ENCODE measurements around the gene CYRIA. TPM values are rescaled to one million over a fixed set of nuclear protein-coding genes. Genes with fewer than 3 reads are reported as not detected.

Gene CYRIA
- total and polyA plus RNA-seq, 2 donors (not counting 3 experiments of a cell fraction or from before 2014, with no cell fraction given), result 9.3 to 38.4 TPM

DNA sequence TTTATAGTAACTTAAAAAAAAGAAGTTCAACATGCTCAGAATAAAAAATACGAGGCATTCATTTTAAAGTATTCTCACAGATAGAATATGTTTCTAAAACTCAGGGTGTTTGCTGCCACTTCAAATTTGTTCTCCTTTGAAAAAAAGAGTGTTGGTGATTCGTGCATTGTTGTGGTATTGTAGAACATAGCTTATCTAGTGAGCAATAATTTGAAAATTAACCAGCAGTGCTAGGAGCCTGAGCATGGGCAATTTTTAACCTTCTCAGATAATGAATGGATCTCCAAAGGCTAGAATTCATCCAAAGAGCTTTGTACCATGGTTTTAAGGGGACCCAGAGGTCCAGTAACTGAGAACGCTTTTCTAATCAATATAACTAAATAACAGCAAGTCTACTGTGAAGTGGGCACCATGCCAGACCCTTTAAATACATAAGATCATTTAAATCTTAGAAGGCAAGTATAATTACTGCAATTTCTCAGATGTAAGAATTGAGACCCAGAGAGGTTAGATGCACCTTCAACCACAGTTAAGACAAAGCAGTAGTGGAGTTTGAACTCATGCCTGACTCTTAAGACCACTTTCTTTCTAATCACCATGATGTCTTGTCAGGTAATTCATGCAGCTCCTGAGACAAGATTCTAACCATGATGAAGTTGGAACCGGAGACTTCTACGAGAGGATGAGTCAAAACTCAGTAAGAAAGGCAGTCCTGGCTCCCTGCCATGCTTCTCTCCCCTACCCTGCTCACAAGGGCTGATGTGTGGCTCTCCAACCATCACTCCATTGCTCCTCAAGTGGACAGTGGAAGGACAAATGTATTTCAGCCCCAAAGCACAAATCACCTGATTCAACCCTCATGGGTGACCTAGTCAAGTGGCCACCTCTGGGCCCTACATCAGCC, 3.4 kb downstream of the CYRIA start:
- no TSS peak for BruUV-seq (replicated peaks)
- dilution Hi-C loops (cut with MboI; ENCODE audit: extremely low pct_ligation_motif_present, low sequenced_read_pairs), result no loop called here
- intact Hi-C loops (cut with micrococcal nuclease), result loop anchor here (10.0 kb wide), 1 partner anchor 1093 kb away; the partner anchor contains the start of genes GEN1 and SMC6
- H3K4me1 ChIP-seq (ENCODE audit: control insufficient read depth, extremely low read depth, insufficient read depth, low read length), result peaks cover 36% of the 10 kb centered on the region
- no peaks in the 10 kb centered on the region for H3K9me1 ChIP-seq (replicated peaks; ENCODE audit: control insufficient read depth, extremely low read depth, insufficient read depth, low read length)
- H3K36me3 ChIP-seq (ENCODE audit: control insufficient read depth in 2 of 2, extremely low read depth in 1 of 2, insufficient read depth in 2 of 2, low read length in 2 of 2), result no peaks in the 10 kb centered on the region
- FAIRE-seq (peak; percentile 73), DNase-seq (ENCODE audit: low read depth, low spot score) (peak; percentile 26)
- no peak overlapping the region for H3K4me3 ChIP-seq (replicated peaks in 1 of 3; ENCODE audit: insufficient read depth in 1 of 3, low read depth in 1 of 3, low read length in 3 of 3)
- peaks cover 45% of the 10 kb centered on the region for H3K79me2 ChIP-seq (ENCODE audit: control insufficient read depth, insufficient read depth, low read length)
- ChIA-PET CTCF (interaction anchor here (1.0 to 6.1 kb wide), 4 partner anchors 9 to 56 kb away, joined by 3 to 48 read pairs (median 4); no protein-coding TSS in a partner anchor), POLR2A (no interaction called here)
- no peak overlapping the region for H2AFZ ChIP-seq (ENCODE audit: low read depth, low read length)
- H3K9ac ChIP-seq (replicated peaks; ENCODE audit: extremely low read depth, insufficient read depth, low read length), result no peak overlapping the region
- H4K20me1 ChIP-seq (replicated peaks; ENCODE audit: control insufficient read depth, extremely low read depth, insufficient read depth, low read length), result no peaks in the 10 kb centered on the region
- H3K27ac ChIP-seq (ENCODE audit: insufficient read depth, low read depth, low read length), result no peak overlapping the region
- H3K4me2 ChIP-seq (ENCODE audit: insufficient read depth, low read length), result no peak overlapping the region
- H3K9me3 ChIP-seq (replicated peaks; ENCODE audit: control insufficient read depth, insufficient read depth, low read length), result no peaks in the 10 kb centered on the region
- TF ChIP-seq FOS (IDR thresholded peaks at IDR 0.05; ENCODE audit: borderline replicate concordance, insufficient read depth, low read length), result no peak
- TF ChIP-seq JUN (IDR thresholded peaks at IDR 0.05; ENCODE audit: borderline replicate concordance, insufficient read depth, insufficient read length, low read depth), result no peak
- TF ChIP-seq GATA2 (IDR thresholded peaks at IDR 0.05; ENCODE audit: insufficient read depth, insufficient read length, low read depth, low read length), result no peak
- no peak for TF ChIP-seq MYC (IDR thresholded peaks at IDR 0.05; ENCODE audit: low read depth, low read length)
- no peak for TF ChIP-seq POLR2AphosphoS5 (IDR thresholded peaks at IDR 0.05; ENCODE audit: insufficient read depth, low read depth, low read length)
- TF ChIP-seq POLR2A (IDR thresholded peaks at IDR 0.05; ENCODE audit: low read depth, low read length), result no peak
- TF ChIP-seq, protein P1, sequence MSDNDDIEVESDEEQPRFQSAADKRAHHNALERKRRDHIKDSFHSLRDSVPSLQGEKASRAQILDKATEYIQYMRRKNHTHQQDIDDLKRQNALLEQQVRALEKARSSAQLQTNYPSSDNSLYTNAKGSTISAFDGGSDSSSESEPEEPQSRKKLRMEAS (IDR thresholded peaks at IDR 0.05; ENCODE audit: insufficient read depth, insufficient read length), result no peak
- TF ChIP-seq, protein P2, sequence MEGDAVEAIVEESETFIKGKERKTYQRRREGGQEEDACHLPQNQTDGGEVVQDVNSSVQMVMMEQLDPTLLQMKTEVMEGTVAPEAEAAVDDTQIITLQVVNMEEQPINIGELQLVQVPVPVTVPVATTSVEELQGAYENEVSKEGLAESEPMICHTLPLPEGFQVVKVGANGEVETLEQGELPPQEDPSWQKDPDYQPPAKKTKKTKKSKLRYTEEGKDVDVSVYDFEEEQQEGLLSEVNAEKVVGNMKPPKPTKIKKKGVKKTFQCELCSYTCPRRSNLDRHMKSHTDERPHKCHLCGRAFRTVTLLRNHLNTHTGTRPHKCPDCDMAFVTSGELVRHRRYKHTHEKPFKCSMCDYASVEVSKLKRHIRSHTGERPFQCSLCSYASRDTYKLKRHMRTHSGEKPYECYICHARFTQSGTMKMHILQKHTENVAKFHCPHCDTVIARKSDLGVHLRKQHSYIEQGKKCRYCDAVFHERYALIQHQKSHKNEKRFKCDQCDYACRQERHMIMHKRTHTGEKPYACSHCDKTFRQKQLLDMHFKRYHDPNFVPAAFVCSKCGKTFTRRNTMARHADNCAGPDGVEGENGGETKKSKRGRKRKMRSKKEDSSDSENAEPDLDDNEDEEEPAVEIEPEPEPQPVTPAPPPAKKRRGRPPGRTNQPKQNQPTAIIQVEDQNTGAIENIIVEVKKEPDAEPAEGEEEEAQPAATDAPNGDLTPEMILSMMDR (IDR thresholded peaks at IDR 0.05; ENCODE audit: extremely low read depth in 1 of 2, insufficient read depth in 1 of 2, low read depth in 1 of 2, low read length in 2 of 2), result no peak
- no peak for TF ChIP-seq EZH2 (IDR thresholded peaks at IDR 0.05; ENCODE audit: borderline replicate concordance, low read depth, low read length, severe bottlenecking)
- H3K27me3 ChIP-seq (ENCODE audit: control insufficient read depth in 2 of 2, insufficient read depth in 2 of 2, low read length in 2 of 2), result no peaks in the 10 kb centered on the region
